ENCODE measurements around the gene NR4A3. TPM values are rescaled to one million over a fixed set of nuclear protein-coding genes. Genes with fewer than 3 reads are reported as not detected.
"Not testable (repeated sequence)": the region's sequence is repeated elsewhere in the genome, so short reads cannot be mapped to it uniquely, and the experiment has no call there.

Gene NR4A3
- 1 to 10 TPM; 4.9 to 6.2 TPM for total RNA-seq
- polyA plus RNA-seq (ENCODE audit: insufficient read length in 6 of 6): 1 to 10 TPM in 2 of 6 donors, under 1 TPM in 4; 0.32 to 1.3 (median 0.48) TPM
- long read RNA-seq, donor 1: 0 reads
- long read RNA-seq, donor 2: 0 reads
- long read RNA-seq, donor 3: 0 reads
- long read RNA-seq, donor 4: 0 reads
- long read RNA-seq, donor 5: 0 reads
- long read RNA-seq, donor 6: 0 reads
- long read RNA-seq, donor 7: 0 reads
- long read RNA-seq, donor 8: 0 reads
- long read RNA-seq, donor 9: 0 reads
- long read RNA-seq, donor 10: 0 reads
- long read RNA-seq, donor 11: 0 reads
- long read RNA-seq, donor 12, partial matches to known transcripts: 0 of 5 reads
- long read RNA-seq, donor 12, other reads (novel, unspliced or antisense): 5 of 5 reads

- H3K27ac ChIP-seq: peak within 1 kb of the TSS; percentile 99 to 100
- H3K36me3 ChIP-seq: no peaks in the 10 kb centered on the region
- ATAC-seq (peak; percentile 74), DNase-seq (peak; percentile 94 to 98 (median 97))
- intact Hi-C loops (cut with DNase I): no loop called here
- peak; percentile 10 to 68 for TF ChIP-seq CTCF (IDR thresholded peaks at IDR 0.05)
- H3K9me3 ChIP-seq: no peaks in the 10 kb centered on the region
- H3K4me3 ChIP-seq: peak within 1 kb of the TSS; percentile 60 to 79
- peaks cover 22 to 45% of the 10 kb centered on the region in 2 donors for H3K27me3 ChIP-seq
- H3K4me1 ChIP-seq: peaks cover 16 to 72% of the 10 kb centered on the region in 2 donors
These were observed at the start of gene NR4A3 for GRCh38 chr9:99821396-99822108. Gene NR4A3, plus strand, starts transcription at chr9:99821885. Its CDS starts 6,158 bp downstream, at chr9:99828043.

GRCh38 chr9:99773468-99774138, 48.1 kb upstream of the NR4A3 start:
- Histone ChIP-seq H3K27me3 (no peaks in the 10 kb centered on the region), H3K36me3 (no peaks in the 10 kb centered on the region), H3K27ac (no peak overlapping the region), H3K4me1 (no peaks in the 10 kb centered on the region), H3K4me3 (no peak overlapping the region), H3K9me3 (no peaks in the 10 kb centered on the region)
- no peak for ATAC-seq
- intact Hi-C loops (cut with DNase I): no loop called here
- no peak for TF ChIP-seq CTCF (IDR thresholded peaks at IDR 0.05)
- no peak for DNase-seq

DNA sequence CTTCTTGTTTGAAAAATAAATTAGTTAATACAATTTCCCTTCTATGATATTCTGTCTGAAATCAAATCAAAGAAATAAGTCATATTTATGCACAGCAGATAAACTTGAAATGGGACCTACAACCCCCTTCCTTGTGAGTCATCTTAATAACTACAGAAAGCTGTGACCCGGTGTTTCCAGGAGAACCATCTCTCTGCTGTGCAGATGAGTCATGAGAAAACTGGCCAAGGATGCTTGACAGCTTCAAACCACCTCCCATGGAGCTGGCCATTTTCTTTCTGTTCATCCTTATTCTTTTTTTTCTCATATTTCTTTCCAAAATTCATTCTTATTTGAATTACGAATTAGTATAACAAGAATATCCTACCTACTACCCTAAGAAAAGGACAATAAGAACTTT, 43.4 kb upstream of the NR4A3 start:
- intact Hi-C loops (cut with DNase I): no loop called here
- H3K27ac ChIP-seq: no peak overlapping the region
- no peak for TF ChIP-seq CTCF (IDR thresholded peaks at IDR 0.05)
- H3K9me3 ChIP-seq: no peaks in the 10 kb centered on the region
- no peaks in the 10 kb centered on the region for H3K27me3 ChIP-seq
- ATAC-seq (peak; percentile 23), DNase-seq (no peak)
- no peak overlapping the region for H3K4me3 ChIP-seq
- no peaks in the 10 kb centered on the region for H3K4me1 ChIP-seq
- H3K36me3 ChIP-seq: no peaks in the 10 kb centered on the region

DNA sequence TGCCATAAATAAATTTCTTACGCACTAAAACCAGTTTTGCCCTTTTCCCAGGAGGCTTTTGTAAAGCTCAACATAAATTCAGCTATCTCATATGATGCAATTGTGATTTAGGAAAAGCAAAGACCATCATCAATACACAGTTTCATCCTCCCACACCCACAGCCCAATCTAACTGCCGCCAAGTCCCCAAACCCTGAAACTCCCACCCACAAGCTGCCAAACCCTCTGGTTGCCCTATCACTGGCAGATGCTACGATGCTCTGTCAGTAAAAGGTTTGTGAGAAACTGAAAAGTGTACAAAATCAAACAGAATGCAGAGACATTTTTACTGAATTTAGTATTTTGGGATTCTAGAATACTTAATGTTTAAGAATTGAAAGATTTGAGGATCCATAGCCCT, 42.8 kb upstream of the NR4A3 start:
- no peaks in the 10 kb centered on the region for H3K36me3 ChIP-seq
- H3K27ac ChIP-seq: no peak overlapping the region
- intact Hi-C loops (cut with DNase I): no loop called here
- TF ChIP-seq CTCF (IDR thresholded peaks at IDR 0.05): no peak
- DNase-seq: no peak
- H3K4me3 ChIP-seq: no peak overlapping the region
- H3K4me1 ChIP-seq: no peaks in the 10 kb centered on the region
- ATAC-seq: no peak
- H3K9me3 ChIP-seq: no peaks in the 10 kb centered on the region
- H3K27me3 ChIP-seq: no peaks in the 10 kb centered on the region

- Histone ChIP-seq H3K27ac (no peak overlapping the region), H3K27me3 (no peaks in the 10 kb centered on the region), H3K36me3 (no peaks in the 10 kb centered on the region), H3K4me3 (no peak overlapping the region), H3K9me3 (no peaks in the 10 kb centered on the region), H3K4me1 (no peaks in the 10 kb centered on the region)
- intact Hi-C loops (cut with DNase I): no loop called here
- no peak for TF ChIP-seq CTCF (IDR thresholded peaks at IDR 0.05)
- DNase-seq: no peak
- ATAC-seq: no peak
These were observed 42.4 kb upstream of the NR4A3 start for GRCh38 chr9:99779277-99779676.

DNA sequence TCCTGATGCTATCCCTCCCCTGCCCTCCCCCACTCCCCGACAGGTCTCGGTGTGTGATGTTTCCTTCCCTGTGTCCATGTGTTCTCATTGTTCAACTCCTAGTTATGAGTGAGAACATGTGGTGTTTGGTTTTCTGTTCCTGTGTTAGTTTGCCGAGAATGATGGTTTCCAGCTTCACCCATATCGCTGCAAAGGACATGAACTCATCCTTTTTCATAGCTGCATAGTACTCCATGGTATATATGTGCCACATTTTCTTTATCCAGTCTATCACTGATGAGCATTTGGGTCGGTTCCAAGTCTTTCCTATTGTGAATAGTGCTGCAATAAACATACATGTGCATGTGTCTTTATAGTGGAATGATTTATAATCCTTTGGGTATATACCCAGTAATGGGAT, 39.3 kb upstream of the NR4A3 start:
- intact Hi-C loops (cut with DNase I); DNase-seq; H3K9me3 ChIP-seq; ATAC-seq; H3K4me1 ChIP-seq; H3K27ac ChIP-seq; H3K4me3 ChIP-seq; H3K36me3 ChIP-seq; H3K27me3 ChIP-seq: not testable (repeated sequence)

All from left lung (tissue), 14 donors.